HUDEP-2 (cell line): Measurements from ENCODE around the gene USP47.
A peak's percentile ranks its signal among the peaks of the same experiment; 100 is the strongest.

ENCODE experiments used
- DNase-seq, 76 experiments: peaks; one replicate each; lab custom pipeline; 2025; ENCODE audit not compliant: unreplicated experiment in 76 of 76; lab: John Stamatoyannopoulos, UW

USP47 gene

GRCh38 chr11:11965656-11966353 is 124.0 kb downstream of the USP47 start:
- no peak for DNase-seq

DNA sequence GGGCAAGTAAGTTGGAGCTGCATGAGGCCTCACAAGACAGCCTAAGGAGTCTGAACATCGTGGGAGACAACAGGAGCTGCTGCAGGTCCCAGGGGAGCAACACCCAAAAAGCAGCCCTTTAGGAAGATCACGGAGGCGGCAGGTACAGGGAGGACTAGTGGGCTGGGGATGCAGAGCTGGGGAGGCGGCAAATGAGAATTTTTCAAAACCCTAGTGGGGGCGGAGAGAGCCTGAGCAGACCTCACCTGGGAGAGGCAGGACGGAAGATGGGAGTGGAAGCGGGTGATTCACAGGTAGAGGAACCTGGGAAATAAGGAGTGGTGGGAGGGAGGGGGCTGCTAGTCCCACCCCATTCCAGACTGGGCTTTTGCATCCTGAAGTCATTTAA is 124.6 kb downstream of the USP47 start:
- no peak for DNase-seq

DNA sequence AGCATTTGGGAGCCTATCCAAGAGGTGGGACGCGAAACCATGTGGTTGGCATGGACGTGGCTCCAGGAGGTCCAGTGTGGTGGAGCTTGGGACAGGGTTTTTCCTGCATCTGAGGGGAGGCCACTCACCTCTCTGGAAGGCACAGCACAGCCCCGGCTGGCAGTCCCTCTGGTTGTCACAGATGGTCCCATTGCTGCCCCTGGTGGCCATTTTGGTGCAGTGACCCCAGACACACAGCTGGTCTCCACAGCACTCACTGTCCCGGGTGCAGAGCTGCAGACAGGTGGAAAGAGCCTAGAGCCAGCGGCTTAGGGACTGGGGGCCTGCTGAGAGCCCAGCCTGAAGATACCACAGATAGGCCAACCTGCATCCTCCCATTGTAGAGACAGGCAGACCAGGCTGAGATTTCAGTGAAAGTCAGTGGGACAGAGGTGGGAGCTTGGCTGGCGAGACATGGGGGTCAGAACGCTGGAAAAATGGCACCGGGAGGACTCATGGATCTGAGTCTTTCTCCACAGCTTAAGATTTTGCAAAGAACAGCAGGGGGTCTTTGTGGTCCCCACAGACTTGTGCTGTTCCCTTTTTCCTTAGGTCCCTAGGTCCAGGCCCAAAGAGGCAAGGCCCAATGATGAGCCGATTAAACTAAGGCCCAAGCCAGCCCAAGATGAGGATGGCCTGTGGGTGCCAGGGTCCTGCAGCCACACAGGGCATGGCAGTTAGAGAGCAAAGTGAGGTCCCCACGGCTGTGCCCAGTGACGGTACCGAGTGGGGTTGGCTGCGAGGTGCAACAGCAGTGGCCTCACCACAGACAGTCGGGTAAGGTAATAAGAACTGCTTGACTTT is 125.3 kb downstream of the USP47 start:
- DNase-seq = peak in 67 of 76 experiments; percentile 3 to 80 (median 52)

GRCh38 chr11:11967669-11968510 is 126.1 kb downstream of the USP47 start:
- no peak for DNase-seq

- no peak for DNase-seq
Measured at GRCh38 chr11:11968511-11969280, 126.9 kb downstream of the USP47 start.

GRCh38 chr11:11969380-11970215 is 127.8 kb downstream of the USP47 start:
- DNase-seq = no peak

DNA sequence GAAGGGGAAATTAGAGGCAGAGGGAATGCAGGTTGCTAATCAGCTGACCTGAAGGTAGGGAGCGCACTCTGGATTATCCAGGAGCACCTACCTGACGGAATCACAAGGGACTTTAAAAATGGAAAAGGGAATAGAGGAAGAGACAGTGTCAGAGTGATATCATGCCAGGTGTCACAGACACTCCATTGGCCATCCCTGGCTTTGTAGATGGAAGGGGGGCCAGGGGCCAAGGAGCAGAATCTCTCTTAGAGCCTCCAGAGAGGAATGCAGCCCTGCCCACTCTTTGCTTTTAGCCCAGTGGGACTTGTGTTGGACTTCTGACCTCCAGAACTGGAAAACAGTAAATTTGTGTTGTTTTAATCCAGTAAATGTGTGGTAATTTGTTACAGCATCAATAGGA is 128.8 kb downstream of the USP47 start:
- no peak for DNase-seq

GRCh38 chr11:11971906-11972547 is 130.3 kb downstream of the USP47 start:
- DNase-seq = no peak

GRCh38 chr11:11972730-11973341 is 131.1 kb downstream of the USP47 start:
- no peak for DNase-seq

DNA sequence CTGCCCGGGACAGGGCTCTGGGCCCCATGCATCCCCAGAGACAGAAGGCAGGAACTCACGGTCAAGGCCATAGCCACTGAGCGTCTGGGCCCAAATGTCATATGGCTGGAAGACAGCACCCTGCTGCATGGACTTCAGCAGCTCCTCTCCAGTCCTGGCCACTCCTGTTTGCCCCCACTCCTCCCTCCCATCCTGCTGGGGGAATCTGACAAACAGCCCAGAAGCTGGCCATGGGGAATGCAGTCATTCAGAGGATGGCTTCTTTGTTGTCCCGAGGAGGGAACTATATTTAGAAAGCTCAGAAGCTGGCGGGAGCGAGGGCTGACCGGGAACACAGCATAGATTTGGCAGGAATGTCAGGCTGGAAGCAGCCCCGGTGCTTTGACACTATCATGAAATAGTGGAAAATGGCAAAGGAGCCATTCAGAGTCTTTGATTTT is 131.6 kb downstream of the USP47 start:
- no peak for DNase-seq

DNA sequence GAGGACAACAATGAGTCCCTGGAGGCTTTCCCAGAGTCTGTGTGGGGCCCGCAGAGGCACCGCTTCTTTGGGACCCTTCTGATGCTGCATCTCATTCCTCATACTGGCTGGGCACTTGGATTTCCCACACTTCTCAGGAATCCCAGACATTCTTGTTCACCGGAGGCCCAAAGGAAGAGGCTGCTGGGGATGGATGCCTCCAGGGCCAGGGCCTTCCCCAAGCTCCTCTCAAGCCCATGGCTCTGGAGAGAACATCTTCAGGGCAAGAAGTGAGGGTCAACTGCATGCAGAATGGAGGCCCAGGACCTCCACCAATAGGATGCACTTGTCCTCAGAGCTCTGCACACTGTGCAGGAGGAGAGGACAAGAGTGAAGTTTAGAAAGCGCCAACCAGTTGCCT is 132.1 kb downstream of the USP47 start:
- DNase-seq = no peak

DNA sequence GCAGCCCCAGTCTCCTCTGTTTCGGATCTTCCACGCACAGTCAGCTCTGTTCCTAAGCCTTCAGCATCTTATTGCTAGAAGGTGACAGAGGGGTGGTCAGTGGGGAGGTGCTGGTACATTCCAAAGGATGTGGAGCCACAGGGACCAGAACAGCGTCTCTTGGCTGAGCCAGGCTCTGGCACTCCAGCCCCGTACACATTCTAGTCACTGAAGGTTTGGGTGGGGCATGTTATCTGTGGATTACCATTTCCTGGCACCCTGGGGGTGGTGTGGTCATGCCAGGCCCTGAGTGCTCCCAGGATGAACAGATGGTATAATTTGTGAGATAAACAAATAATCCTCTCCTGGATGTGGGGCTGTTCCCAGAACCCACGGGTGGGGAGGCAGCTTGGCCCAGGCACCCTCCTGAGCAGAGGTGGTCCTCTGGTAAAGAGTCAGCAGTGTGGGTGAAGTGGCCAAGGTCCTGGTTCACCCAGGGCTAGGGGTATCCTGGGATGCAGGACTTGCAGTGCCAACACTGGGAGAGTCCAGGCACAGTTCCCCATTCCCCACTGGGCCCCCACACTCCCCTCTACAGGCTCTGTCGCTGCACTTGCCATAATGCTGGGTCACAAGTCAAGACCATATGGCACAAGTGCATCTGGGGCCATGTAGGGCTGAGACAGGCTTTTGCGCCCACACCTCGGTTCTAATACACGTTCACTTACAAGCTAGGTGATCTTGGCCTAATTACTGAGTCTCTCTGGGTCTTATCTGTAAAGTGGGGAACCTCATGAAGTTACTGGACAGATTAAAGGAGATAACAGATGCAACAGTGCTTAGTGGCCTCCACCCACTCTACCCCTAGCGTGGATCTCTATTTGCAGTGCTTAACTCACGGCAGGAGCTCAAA is 133.7 kb downstream of the USP47 start:
- DNase-seq = peak in 24 of 76 experiments; percentile 3 to 50 (median 20)

GRCh38 chr11:11976481-11977127 is 134.8 kb downstream of the USP47 start:
- no peak for DNase-seq

- no peak for DNase-seq
Measured at GRCh38 chr11:11977206-11977938, 135.6 kb downstream of the USP47 start.

GRCh38 chr11:11978098-11978637 is 136.4 kb downstream of the USP47 start:
- no peak for DNase-seq

DNA sequence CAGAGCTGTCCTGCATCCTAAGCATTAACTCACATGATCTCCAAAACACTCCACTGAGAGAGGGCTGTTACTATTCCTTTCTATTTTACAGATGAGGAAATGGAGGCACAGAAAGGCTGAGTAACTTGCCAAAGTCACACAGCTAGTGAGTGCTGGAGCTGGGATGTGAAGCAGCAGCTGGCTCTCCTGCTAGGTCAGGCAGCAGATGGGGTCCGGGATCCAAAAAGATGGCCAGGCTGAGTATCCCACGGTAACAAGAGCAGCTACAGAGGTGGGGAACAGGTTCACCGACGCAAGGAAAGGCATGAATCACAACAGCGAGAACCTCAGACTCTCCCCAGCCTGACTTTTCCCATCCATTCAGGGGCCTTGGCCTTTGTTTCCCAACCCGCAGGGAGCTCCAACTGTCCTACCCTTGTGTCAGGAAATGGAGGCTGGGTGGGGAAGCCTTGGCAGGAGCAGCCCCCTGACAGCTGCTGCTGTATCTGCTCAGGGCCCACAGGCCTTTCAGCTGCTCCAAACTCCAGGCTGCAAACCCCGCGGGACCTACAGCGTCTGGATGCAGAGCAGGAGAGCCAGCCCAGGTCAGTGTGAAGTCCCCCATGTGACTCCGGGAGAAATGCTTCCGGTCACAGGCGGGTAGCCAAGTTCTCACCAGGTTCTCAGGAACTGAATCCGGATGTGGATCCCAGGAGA is 137.2 kb downstream of the USP47 start:
- no peak for DNase-seq
